Gastroesophageal sphincter (tissue), 4 donors: ENCODE measurements around the gene HYAL2. TPM values are rescaled to one million over a fixed set of nuclear protein-coding genes. Genes with fewer than 3 reads are reported as not detected.

Experiments used
- ATAC-seq: fragments of 150-250 bp; one replicate; pipeline ENCODE4 v1.9.1; 2016; ENCODE audit warnings: mild to moderate bottlenecking, moderate library complexity
- H3K27ac ChIP-seq, 4 donors: fragments of 200-600 bp; sonication (generic) in 3 of 4; 1 replicate in 3 of 4; 2 replicates in 1 of 4; pipeline ENCODE4 v1.5.1; 2016 to 2019
- H3K27me3 ChIP-seq: fragments of 200-600 bp; sonication (generic); one replicate; pipeline ENCODE4 v1.5.1; 2019
- H3K36me3 ChIP-seq, 2 donors: fragments of 200-600 bp; sonication (generic); one replicate each; pipeline ENCODE4 v1.5.1; 2019; ENCODE audit warnings: control low read depth in 1 of 2
- H3K4me1 ChIP-seq, 3 donors: fragments of 200-600 bp; sonication (generic); 1 replicate in 2 of 3; 2 replicates in 1 of 3; pipeline ENCODE4 v1.5.1; 2016 to 2019; ENCODE audit warnings: control low read depth in 2 of 3
- H3K4me3 ChIP-seq, 2 donors: fragments of 200-600 bp; sonication (generic); one replicate each; pipeline ENCODE4 v1.5.1; 2019; ENCODE audit warnings: mild to moderate bottlenecking in 1 of 2, moderate library complexity in 1 of 2
- H3K9me3 ChIP-seq, 3 donors: fragments of 200-600 bp; sonication (generic); one replicate each; pipeline ENCODE4 v1.5.1; 2017 to 2019; ENCODE audit warnings: control low read depth in 2 of 3
- EP300 ChIP-seq: sonication (generic); formaldehyde crosslinking; IDR thresholded peaks from one replicate; pipeline ENCODE4 v1.6.1; 2017; ENCODE audit warnings: antibody characterized with exemption, mild to moderate bottlenecking
- POLR2A ChIP-seq, 2 donors: fragments of 450-650 bp; IDR thresholded peaks; one replicate each; pipeline ENCODE4 v1.6.1; 2017; ENCODE audit warnings: antibody characterized with exemption in 2 of 2, mild to moderate bottlenecking in 2 of 2, moderate library complexity in 1 of 2
- POLR2AphosphoS5 ChIP-seq: sonication (generic); formaldehyde crosslinking; IDR thresholded peaks from one replicate; pipeline ENCODE4 v1.6.1; 2017; ENCODE audit warnings: antibody characterized with exemption
- WGBS, 2 donors: methylation state at CpG; one replicate each; pipeline ENCODE4 v1.1.5; 2018; ENCODE audit warnings: low coverage in 1 of 2; 5-methylcytosine and 5-hydroxymethylcytosine counted together
- total RNA-seq, 4 donors: library from RNA; depleted of rRNA; stranded (reverse); fragments of >200 nt; gene quantifications; one replicate each; pipeline ENCODE4 v1.1.0, GENCODE V29; 2016
- TF ChIP-seq, protein P1 (sequence below), 4 experiments: fragments of 200-600 bp in 2 of 4; fragments of 450-650 bp in 2 of 4; sonication (generic) in 1 of 4; IDR thresholded peaks; one replicate each; pipeline ENCODE4 v1.5.1; 2017 to 2019; ENCODE audit warnings: antibody characterized with exemption in 4 of 4, mild to moderate bottlenecking in 2 of 4, moderate library complexity in 2 of 4

Gene HYAL2
- total RNA-seq, 4 donors from 2014 or later, result 37.2 to 87.0 (median 74.8) TPM

DNA sequence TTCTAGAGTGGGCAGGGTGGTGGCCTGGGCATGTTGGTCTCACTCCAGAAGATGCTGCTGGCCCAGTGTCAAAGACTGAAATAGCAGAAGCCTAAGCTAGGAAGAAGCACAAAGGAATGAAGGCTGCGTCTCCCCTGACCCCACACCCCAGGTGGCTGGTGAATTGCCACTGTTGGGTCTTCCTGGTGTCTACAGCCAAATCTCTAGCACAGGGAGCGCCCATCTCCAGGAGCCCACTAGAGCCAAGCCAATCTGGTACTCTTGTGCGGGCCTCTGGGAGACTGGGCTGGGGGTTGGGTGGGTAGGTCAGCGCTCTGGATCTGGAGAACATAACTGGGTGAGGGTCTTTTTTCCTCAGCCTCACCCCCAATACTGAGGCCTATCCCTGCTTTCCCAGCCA is 4.6 kb upstream of the HYAL2 start:
- TF ChIP-seq POLR2A (IDR thresholded peaks at IDR 0.05) (no peak), POLR2AphosphoS5 (no peak), EP300 (no peak)
- TF ChIP-seq, protein P1, sequence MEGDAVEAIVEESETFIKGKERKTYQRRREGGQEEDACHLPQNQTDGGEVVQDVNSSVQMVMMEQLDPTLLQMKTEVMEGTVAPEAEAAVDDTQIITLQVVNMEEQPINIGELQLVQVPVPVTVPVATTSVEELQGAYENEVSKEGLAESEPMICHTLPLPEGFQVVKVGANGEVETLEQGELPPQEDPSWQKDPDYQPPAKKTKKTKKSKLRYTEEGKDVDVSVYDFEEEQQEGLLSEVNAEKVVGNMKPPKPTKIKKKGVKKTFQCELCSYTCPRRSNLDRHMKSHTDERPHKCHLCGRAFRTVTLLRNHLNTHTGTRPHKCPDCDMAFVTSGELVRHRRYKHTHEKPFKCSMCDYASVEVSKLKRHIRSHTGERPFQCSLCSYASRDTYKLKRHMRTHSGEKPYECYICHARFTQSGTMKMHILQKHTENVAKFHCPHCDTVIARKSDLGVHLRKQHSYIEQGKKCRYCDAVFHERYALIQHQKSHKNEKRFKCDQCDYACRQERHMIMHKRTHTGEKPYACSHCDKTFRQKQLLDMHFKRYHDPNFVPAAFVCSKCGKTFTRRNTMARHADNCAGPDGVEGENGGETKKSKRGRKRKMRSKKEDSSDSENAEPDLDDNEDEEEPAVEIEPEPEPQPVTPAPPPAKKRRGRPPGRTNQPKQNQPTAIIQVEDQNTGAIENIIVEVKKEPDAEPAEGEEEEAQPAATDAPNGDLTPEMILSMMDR (IDR thresholded peaks at IDR 0.05), result no peak
- no CpG with 5 or more reads among the region's 4 CpGs for WGBS, 2 donors
- Histone ChIP-seq H3K4me1 (peaks cover 0 to 74% (median 27%) of the 10 kb centered on the region in 3 donors), H3K36me3 (peaks cover 0 to 54% of the 10 kb centered on the region in 2 donors), H3K27me3 (no peaks in the 10 kb centered on the region), H3K27ac (peak overlapping the region in 3 of 4 donors; percentile 88 to 93 (median 92)), H3K9me3 (no peaks in the 10 kb centered on the region), H3K4me3 (peak overlapping the region; percentile 91 to 100)
- no peak for ATAC-seq

DNA sequence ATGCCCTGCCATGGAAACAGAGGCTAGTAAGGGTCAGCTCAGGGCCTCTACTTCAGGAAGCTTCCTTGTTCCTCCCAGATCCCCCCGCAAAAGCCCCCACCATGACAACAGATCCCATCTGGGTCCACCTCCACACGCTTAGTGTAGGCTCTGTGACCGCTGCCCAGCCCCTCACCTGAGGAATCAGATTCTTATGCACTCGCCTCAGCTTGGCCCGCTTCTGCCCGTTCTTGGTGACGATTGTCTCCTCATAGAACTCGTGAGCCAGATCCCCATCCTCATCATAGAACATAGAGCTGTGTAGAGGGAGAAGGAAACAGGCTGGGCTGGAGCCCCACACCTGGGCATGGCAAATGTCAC is 3.6 kb upstream of the HYAL2 start:
- H3K9me3 ChIP-seq, result no peaks in the 10 kb centered on the region
- peak overlapping the region in 1 of 4 donors; percentile 97 for H3K27ac ChIP-seq
- no peak overlapping the region for H3K4me3 ChIP-seq
- H3K4me1 ChIP-seq, result peaks cover 0 to 74% (median 30%) of the 10 kb centered on the region in 3 donors
- H3K36me3 ChIP-seq, result peaks cover 0 to 45% of the 10 kb centered on the region in 2 donors
- H3K27me3 ChIP-seq, result no peaks in the 10 kb centered on the region
- TF ChIP-seq, protein P1 (IDR thresholded peaks at IDR 0.05), result no peak
- TF ChIP-seq POLR2AphosphoS5, result no peak
- no peak for TF ChIP-seq EP300
- no peak for TF ChIP-seq POLR2A (IDR thresholded peaks at IDR 0.05)
- no peak for ATAC-seq
- 80% methylated on average over 1 of the region's 8 CpGs; no CpG with 5 or more reads in 1 of the 2 donors for WGBS, 2 donors

DNA sequence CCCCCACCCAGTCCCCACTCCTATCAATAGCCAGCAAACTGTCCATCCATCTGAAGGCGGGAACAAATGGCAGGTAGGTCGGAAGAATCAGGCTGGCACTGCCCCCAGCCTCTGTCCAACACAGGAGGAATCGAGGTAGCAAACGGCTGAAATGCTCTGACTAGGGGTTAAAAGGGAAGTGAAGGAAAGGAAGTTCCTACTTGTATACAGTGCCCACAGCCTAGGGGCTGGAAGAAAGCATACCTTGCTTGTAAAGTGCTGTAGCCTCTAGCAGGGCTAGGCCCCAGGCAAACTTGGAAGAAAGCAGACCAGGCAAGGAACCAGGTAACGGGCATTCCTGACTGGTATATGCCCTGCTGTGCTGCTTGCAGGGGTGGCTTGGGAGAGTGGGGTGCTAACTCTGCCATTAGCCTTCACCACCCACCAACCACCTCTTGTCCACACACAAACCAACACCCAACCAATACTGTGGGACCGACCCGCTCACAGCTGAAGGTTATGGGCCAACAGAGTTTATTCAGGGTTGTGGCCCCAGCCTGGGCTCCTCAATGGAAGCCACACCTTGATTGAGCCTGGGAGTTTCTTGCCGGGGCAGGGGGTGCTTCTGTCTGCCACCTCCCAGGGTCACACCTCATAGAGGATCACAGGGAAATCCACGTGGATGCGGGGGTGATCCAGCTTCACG is 3.1 kb upstream of the HYAL2 start:
- Histone ChIP-seq H3K4me1 (peaks cover 0 to 77% (median 31%) of the 10 kb centered on the region in 3 donors), H3K36me3 (peaks cover 0 to 39% of the 10 kb centered on the region in 2 donors), H3K4me3 (no peak overlapping the region), H3K27me3 (no peaks in the 10 kb centered on the region), H3K9me3 (no peaks in the 10 kb centered on the region), H3K27ac (peak overlapping the region in 3 of 4 donors; percentile 94 to 97 (median 96))
- ATAC-seq, result no peak
- 60 to 84% methylated on average over 1 to 5 of the region's 11 CpGs for WGBS, 2 donors
- TF ChIP-seq, protein P1 (IDR thresholded peaks at IDR 0.05), result no peak
- no peak for TF ChIP-seq POLR2AphosphoS5
- TF ChIP-seq EP300, result no peak
- no peak for TF ChIP-seq POLR2A (IDR thresholded peaks at IDR 0.05)

DNA sequence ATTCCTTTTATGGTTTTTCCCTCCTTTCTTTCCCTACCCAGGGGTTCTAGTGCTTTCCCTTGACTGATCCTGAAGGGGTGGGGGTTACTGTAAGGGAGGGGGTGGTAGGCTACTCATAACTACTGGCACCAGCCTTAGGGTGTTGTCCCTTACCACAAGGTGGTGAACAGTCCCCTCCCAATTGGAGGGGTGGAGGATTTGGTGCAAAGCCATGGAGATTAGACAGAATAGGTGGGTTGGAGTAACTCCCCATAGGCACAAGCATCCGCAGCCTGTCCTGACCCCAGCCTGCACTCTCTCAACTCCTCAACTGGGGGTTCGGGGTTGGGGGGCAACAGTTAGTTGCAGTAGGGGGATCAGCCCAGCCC is 2.6 kb upstream of the HYAL2 start:
- Histone ChIP-seq H3K27me3 (no peaks in the 10 kb centered on the region), H3K36me3 (peaks cover 0 to 34% of the 10 kb centered on the region in 2 donors), H3K9me3 (no peaks in the 10 kb centered on the region), H3K4me3 (no peak overlapping the region), H3K27ac (peak overlapping the region in 3 of 4 donors; percentile 94 to 97 (median 96)), H3K4me1 (peaks cover 0 to 82% (median 37%) of the 10 kb centered on the region in 3 donors)
- ATAC-seq, result no peak
- TF ChIP-seq, protein P1 (IDR thresholded peaks at IDR 0.05), result no peak
- TF ChIP-seq POLR2A (IDR thresholded peaks at IDR 0.05) (no peak), EP300 (no peak), POLR2AphosphoS5 (no peak)
- no CpG with 5 or more reads among the region's 2 CpGs for WGBS, 2 donors
